Measurements from ENCODE around the gene PLEKHA6.
"Not testable (repeated sequence)": the region's sequence is repeated elsewhere in the genome, so short reads cannot be mapped to it uniquely, and the experiment has no call there.

Gene PLEKHA6

GRCh38 chr1:204338360-204338759, 21.4 kb downstream of the PLEKHA6 start:
- DNase-seq (ENCODE audit: low read depth in 2 of 3, low spot score in 1 of 3): no peak

- DNase-seq (ENCODE audit: low read depth in 2 of 3, low spot score in 1 of 3): no peak
Observed at GRCh38 chr1:204337583-204337982, 22.1 kb downstream of the PLEKHA6 start.

- DNase-seq (ENCODE audit: low read depth in 2 of 3, low spot score in 1 of 3): no peak
Observed at GRCh38 chr1:204337036-204337429, 22.7 kb downstream of the PLEKHA6 start.

GRCh38 chr1:204336421-204337035, 23.2 kb downstream of the PLEKHA6 start:
- DNase-seq (ENCODE audit: low read depth in 2 of 3, low spot score in 1 of 3): no peak

GRCh38 chr1:204335533-204335932, 24.2 kb downstream of the PLEKHA6 start:
- DNase-seq (ENCODE audit: low read depth in 2 of 3, low spot score in 1 of 3): no peak

- no peak for DNase-seq (ENCODE audit: low read depth in 2 of 3, low spot score in 1 of 3)
Observed at GRCh38 chr1:204335085-204335484, 24.6 kb downstream of the PLEKHA6 start.

GRCh38 chr1:204334455-204334854, 25.3 kb downstream of the PLEKHA6 start:
- DNase-seq (ENCODE audit: low read depth in 2 of 3, low spot score in 1 of 3): no peak

- DNase-seq (ENCODE audit: low read depth in 2 of 3, low spot score in 1 of 3): no peak
Observed at GRCh38 chr1:204333427-204333826, 26.3 kb downstream of the PLEKHA6 start.

GRCh38 chr1:204331847-204332487, 27.8 kb downstream of the PLEKHA6 start:
- DNase-seq (ENCODE audit: low read depth in 2 of 3, low spot score in 1 of 3): no peak

- no peak for DNase-seq (ENCODE audit: low read depth in 2 of 3, low spot score in 1 of 3)
Observed at GRCh38 chr1:204331275-204331674, 28.5 kb downstream of the PLEKHA6 start.

- not testable (repeated sequence) for DNase-seq (ENCODE audit: low read depth in 2 of 3, low spot score in 1 of 3)
Observed at GRCh38 chr1:204327870-204328269, 31.9 kb downstream of the PLEKHA6 start.

GRCh38 chr1:204327359-204327758, 32.4 kb downstream of the PLEKHA6 start:
- no peak for DNase-seq (ENCODE audit: low read depth in 2 of 3, low spot score in 1 of 3)

- DNase-seq (ENCODE audit: low read depth in 2 of 3, low spot score in 1 of 3): no peak
Observed at GRCh38 chr1:204326771-204327300, 32.9 kb downstream of the PLEKHA6 start.

- no peak for DNase-seq (ENCODE audit: low read depth in 2 of 3, low spot score in 1 of 3)
Observed at GRCh38 chr1:204325944-204326343, 33.8 kb downstream of the PLEKHA6 start.

GRCh38 chr1:204323887-204324286, 35.8 kb downstream of the PLEKHA6 start:
- DNase-seq (ENCODE audit: low read depth in 2 of 3, low spot score in 1 of 3): peak; percentile 43 to 61 (median 45)

- no peak for DNase-seq (ENCODE audit: low read depth in 2 of 3, low spot score in 1 of 3)
Observed at GRCh38 chr1:204322339-204322868, 37.3 kb downstream of the PLEKHA6 start.

GRCh38 chr1:204321665-204322064, 38.1 kb downstream of the PLEKHA6 start:
- no peak for DNase-seq (ENCODE audit: low read depth in 2 of 3, low spot score in 1 of 3)

- no peak for DNase-seq (ENCODE audit: low read depth in 2 of 3, low spot score in 1 of 3)
Observed at GRCh38 chr1:204321051-204321450, 38.7 kb downstream of the PLEKHA6 start.

- DNase-seq (ENCODE audit: low read depth in 2 of 3, low spot score in 1 of 3): peak in 2 of 3 donors; percentile 13 to 17
Observed at GRCh38 chr1:204320382-204320804, 39.3 kb downstream of the PLEKHA6 start.

GRCh38 chr1:204319462-204319861, 40.3 kb downstream of the PLEKHA6 start:
- DNase-seq (ENCODE audit: low read depth in 2 of 3, low spot score in 1 of 3): no peak

GRCh38 chr1:204319027-204319426, 40.7 kb downstream of the PLEKHA6 start:
- DNase-seq (ENCODE audit: low read depth in 2 of 3, low spot score in 1 of 3): no peak

GRCh38 chr1:204318324-204318723, 41.4 kb downstream of the PLEKHA6 start:
- no peak for DNase-seq (ENCODE audit: low read depth in 2 of 3, low spot score in 1 of 3)

Measured in stimulated activated CD4-positive, alpha-beta T cell treated with anti-CD3 and anti-CD28 coated beads, Interleukin-12 subunit alpha, Interleukin-12 subunit beta, amount 100 ng/mL, for 48 hours (primary cell).